Activated naive CD4-positive, alpha-beta T cell (primary cell): ENCODE data around the gene NUP93.

Source experiments
- DNase-seq, 4 experiments: peaks; one replicate each; lab custom pipeline; 2025; lab: John Stamatoyannopoulos, UW

Gene NUP93

GRCh38 chr16:56894331-56894917 is 164.5 kb downstream of the NUP93 start:
- no peak for DNase-seq

GRCh38 chr16:56895813-56896212 is 165.9 kb downstream of the NUP93 start:
- DNase-seq = no peak

GRCh38 chr16:56896244-56896643 is 166.3 kb downstream of the NUP93 start:
- no peak for DNase-seq

- DNase-seq = no peak
Measured at GRCh38 chr16:56897026-56897799, 167.3 kb downstream of the NUP93 start.

GRCh38 chr16:56898847-56899246 is 168.9 kb downstream of the NUP93 start:
- DNase-seq = no peak
